Activated naive CD8-positive, alpha-beta T cell (primary cell): Measurements from ENCODE around the gene TRIM17.
"Not testable (repeated sequence)": the region's sequence is repeated elsewhere in the genome, so short reads cannot be mapped to it uniquely, and the experiment has no call there.

Experiments
- H3K27ac Mint-ChIP-seq: one replicate; pipeline ENCODE4 v1.8.0; 2021; ENCODE audit warnings: mixed read lengths
- H3K27me3 Mint-ChIP-seq: one replicate; pipeline ENCODE4 v1.8.0; 2021; ENCODE audit warnings: mixed read lengths
- H3K36me3 Mint-ChIP-seq: one replicate; pipeline ENCODE4 v1.8.0; 2021; ENCODE audit warnings: mixed read lengths
- H3K4me1 Mint-ChIP-seq: one replicate; pipeline ENCODE4 v1.8.0; 2021; ENCODE audit warnings: low read depth, mixed read lengths
- H3K4me3 Mint-ChIP-seq: one replicate; pipeline ENCODE4 v1.8.0; 2021; ENCODE audit warnings: mild to moderate bottlenecking, mixed read lengths
- H3K9me3 Mint-ChIP-seq: one replicate; pipeline ENCODE4 v1.8.0; 2021; ENCODE audit warnings: low read depth, mixed read lengths

TRIM17 gene

DNA sequence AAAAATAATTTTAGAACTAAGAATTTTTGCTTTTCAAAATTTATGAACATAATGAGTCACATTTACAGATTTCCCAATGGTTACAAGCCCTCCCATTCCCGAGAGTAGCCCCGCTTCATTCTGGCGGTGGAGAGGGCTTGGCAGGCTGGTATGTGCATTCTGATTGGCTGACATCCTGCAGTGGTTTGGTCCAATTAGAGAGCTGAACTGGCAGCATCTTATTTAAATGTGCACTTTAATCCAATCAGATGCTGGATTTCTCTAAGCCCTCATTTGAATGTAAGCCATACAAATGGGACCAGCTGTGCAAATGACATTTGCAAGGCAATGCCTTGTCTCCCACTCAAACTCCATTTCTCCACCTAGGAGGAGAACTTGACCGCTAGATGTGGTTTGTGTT, 18.0 kb upstream of the TRIM17 start:
- H3K4me3 Mint-ChIP-seq: no peak overlapping the region
- no peaks in the 10 kb centered on the region for H3K36me3 Mint-ChIP-seq
- peaks cover 28% of the 10 kb centered on the region for H3K27me3 Mint-ChIP-seq
- no peaks in the 10 kb centered on the region for H3K4me1 Mint-ChIP-seq
- no peak overlapping the region for H3K27ac Mint-ChIP-seq
- H3K9me3 Mint-ChIP-seq: no peaks in the 10 kb centered on the region

DNA sequence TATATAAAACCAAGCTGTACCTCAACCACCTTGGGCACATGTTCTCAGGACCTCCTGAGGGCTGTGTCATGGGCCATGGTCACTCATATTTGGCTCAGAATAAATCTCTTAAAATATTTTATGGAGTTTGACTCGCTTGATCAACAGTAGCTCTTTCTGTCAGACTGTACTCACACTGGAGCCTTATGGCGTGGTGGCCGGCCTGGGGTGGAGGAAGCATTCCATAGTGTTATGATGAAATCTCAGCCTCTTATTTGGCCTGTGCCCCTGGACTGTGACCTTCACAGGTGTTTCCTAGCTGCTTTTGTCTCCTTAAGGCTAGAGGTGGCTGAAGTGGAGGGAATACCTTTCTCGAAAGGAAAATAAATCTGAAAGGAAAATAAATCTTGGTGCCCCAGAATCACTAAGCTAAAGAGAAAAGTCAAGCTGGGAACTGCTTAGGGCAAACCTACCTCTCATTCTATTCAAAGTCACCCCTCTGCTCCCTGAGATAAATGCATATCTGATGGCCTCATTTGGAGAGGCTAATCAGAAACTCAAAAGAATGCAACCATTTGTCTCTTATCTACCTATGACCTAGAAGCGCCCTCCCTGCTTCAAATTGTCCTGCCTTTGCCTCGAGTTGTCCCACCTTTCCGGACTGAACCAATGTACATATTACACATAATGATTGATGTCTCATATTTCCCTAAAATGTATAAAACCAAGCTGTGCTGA, 16.8 kb upstream of the TRIM17 start:
- H3K9me3 Mint-ChIP-seq, H3K27ac Mint-ChIP-seq, H3K36me3 Mint-ChIP-seq, H3K4me3 Mint-ChIP-seq, H3K4me1 Mint-ChIP-seq: not testable (repeated sequence)
- peaks cover 25% of the 10 kb centered on the region for H3K27me3 Mint-ChIP-seq

DNA sequence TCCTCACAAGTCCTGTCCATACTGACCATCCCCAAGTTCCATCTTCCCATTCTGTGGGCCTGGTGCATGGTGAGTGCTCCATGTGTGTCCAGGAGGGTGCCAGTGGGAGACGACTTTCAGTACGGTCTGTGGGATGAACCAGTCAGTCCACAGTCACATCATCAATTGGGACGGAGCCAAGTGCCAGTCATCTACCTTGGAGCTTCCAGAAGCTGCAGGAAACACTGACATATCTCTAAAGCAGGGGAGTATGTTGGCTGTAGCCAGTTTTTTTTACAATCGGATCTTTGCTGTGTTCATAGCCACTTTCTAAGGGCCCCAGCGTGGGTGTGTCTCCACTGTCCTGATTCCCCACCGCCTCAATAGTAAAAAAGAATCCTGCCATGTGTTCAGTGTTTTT, 13.6 kb upstream of the TRIM17 start:
- Mint-ChIP-seq H3K9me3 (no peaks in the 10 kb centered on the region), H3K27me3 (peaks cover 22% of the 10 kb centered on the region), H3K4me1 (no peaks in the 10 kb centered on the region), H3K36me3 (no peaks in the 10 kb centered on the region), H3K27ac (no peak overlapping the region), H3K4me3 (no peak overlapping the region)

DNA sequence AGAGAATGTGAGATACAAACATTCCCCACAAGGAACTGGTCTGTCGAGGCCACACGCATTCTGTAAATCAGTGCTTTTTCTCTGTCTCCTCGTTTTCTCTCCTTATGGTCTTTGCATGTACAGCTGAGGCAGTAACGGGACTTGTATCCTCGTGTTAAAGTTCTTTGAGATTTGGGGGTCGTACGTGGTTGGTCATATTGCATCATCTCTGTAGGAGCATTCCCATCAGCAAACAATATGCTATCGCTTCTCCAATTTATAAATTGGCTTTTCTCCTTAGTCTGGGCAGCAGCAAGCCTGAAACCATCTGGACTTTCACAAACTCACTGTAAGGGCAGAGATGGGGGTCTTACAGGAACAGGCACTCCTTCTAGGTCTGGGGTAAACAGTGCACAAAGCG, 13.0 kb upstream of the TRIM17 start:
- Mint-ChIP-seq H3K27me3 (peaks cover 22% of the 10 kb centered on the region), H3K4me3 (no peak overlapping the region), H3K36me3 (no peaks in the 10 kb centered on the region), H3K9me3 (no peaks in the 10 kb centered on the region), H3K27ac (no peak overlapping the region), H3K4me1 (no peaks in the 10 kb centered on the region)

DNA sequence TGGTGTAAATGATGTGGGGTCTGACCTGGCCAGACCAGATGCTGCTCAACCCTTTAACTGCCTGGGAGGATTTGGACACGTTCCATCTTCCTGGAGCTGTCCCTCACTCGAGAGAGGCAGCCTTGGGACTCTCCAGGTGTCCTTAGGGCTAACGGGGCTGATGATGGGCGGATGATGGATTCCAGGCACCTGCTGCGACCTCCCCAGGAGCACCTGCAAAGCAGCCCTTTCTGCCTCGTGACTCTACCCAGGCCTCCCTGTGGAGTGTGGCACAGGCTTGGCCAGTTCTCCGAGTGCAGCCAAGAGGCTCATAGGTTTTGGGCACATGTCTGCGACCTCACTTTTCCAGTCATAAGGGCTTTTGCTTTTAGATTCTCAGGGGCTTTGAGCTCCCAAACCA, 12.3 kb upstream of the TRIM17 start:
- H3K36me3 Mint-ChIP-seq: no peaks in the 10 kb centered on the region
- H3K4me3 Mint-ChIP-seq: no peak overlapping the region
- no peak overlapping the region for H3K27ac Mint-ChIP-seq
- no peaks in the 10 kb centered on the region for H3K9me3 Mint-ChIP-seq
- H3K4me1 Mint-ChIP-seq: no peaks in the 10 kb centered on the region
- peaks cover 22% of the 10 kb centered on the region for H3K27me3 Mint-ChIP-seq

DNA sequence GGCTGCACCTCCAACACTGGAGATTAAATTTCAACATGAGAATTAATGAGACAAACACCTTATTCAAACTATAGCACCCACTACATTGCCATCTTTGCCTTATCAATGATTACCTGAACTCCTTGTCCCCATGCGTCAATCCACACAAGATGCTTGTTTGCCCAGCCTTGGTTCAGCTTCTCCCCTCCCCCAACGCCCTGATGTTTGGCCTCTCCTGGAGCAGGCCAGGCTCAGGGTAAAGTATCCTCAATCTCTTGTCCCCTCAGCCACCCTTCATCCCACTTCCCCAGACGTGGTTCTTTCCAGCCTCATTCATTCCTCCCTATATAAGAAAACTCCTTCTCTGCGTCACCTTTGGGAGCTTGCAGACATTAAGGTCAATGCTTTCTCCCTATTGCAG, 11.8 kb upstream of the TRIM17 start:
- Mint-ChIP-seq H3K36me3 (no peaks in the 10 kb centered on the region), H3K27me3 (peaks cover 19% of the 10 kb centered on the region), H3K4me1 (no peaks in the 10 kb centered on the region), H3K27ac (no peak overlapping the region), H3K9me3 (no peaks in the 10 kb centered on the region), H3K4me3 (no peak overlapping the region)

DNA sequence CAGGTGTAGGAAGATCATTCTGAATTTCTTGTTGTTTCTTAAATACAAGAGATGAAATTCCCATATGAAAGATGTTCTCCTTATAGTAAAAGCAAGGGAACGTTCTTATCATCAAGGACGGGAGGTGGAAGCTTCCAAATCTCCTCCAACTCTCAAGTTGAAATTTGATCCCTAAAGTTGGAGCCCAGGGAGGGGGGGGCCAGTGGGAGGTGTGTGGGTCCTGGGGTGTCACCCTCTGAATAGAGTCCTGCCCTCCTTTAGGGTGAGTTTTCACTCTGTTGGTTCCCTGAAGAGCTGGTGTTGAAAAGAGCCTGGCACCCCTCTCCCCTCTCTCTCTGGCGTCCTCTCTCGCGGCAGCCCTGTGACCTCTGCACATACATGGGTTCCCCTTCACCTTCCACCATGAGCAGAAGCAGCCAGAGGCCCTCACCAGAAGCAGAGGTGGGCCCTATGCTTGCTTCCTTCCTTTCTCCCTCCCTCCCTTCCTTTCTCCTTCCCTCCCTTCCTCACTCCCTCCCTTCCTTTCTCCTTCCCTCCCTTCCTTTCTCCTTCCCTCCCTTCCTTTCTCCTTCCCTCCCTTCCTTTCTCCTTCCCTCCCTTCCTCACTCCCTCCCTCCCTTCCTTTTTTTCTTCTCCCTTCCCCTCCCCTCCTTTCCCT, 10.0 kb upstream of the TRIM17 start:
- peaks cover 12% of the 10 kb centered on the region for H3K27me3 Mint-ChIP-seq
- no peaks in the 10 kb centered on the region for H3K4me1 Mint-ChIP-seq
- no peak overlapping the region for H3K4me3 Mint-ChIP-seq
- H3K9me3 Mint-ChIP-seq: no peaks in the 10 kb centered on the region
- H3K36me3 Mint-ChIP-seq: no peaks in the 10 kb centered on the region
- H3K27ac Mint-ChIP-seq: no peak overlapping the region

DNA sequence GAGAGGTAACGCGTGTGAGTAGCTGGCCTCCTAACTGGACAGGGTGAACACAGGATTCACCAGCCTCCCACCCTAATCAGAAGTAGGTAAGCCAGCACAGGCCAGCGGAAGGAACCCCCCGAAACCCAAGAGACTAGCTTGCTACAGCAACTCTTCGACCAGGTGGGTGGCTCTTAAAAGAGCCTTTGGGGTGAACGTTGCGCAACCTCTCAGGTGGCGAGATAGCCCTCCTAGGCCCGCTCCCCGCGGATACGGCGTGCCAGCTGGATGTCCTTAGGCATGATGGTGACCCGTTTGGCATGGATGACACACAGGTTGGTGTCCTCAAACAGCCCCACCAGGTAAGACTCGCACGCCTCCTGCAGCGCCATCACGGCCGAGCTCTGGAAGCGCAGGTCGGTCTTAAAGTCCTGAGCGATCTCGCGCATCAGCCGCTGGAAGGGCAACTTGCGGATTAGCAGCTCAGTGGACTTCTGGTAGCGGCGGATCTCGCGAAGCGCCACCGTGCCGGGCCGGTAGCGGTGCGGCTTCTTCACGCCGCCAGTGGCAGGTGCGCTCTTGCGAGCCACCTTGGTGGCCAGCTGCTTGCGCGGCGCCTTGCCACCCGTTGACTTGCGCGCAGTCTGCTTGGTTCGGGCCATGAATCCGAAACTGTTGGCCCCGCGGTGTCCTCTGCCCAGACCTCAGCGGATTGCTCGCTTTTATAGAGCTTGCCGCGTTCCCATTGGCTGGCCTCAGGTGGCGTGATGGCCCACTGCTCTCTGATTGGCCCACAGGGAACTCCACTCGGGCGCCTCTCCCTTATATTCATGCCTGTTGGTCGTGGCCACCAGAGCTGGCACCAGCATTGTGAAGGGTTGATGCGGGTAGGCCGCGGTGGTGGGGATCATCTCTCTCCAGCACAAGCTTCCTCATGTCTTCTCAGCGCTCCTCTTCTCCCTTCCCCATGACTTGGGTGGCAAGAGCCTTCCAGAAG, 8.3 kb upstream of the TRIM17 start:
- Mint-ChIP-seq H3K27me3 (peaks cover 8% of the 10 kb centered on the region), H3K9me3 (no peaks in the 10 kb centered on the region), H3K4me1 (no peaks in the 10 kb centered on the region), H3K4me3 (no peak overlapping the region), H3K36me3 (no peaks in the 10 kb centered on the region), H3K27ac (no peak overlapping the region)

DNA sequence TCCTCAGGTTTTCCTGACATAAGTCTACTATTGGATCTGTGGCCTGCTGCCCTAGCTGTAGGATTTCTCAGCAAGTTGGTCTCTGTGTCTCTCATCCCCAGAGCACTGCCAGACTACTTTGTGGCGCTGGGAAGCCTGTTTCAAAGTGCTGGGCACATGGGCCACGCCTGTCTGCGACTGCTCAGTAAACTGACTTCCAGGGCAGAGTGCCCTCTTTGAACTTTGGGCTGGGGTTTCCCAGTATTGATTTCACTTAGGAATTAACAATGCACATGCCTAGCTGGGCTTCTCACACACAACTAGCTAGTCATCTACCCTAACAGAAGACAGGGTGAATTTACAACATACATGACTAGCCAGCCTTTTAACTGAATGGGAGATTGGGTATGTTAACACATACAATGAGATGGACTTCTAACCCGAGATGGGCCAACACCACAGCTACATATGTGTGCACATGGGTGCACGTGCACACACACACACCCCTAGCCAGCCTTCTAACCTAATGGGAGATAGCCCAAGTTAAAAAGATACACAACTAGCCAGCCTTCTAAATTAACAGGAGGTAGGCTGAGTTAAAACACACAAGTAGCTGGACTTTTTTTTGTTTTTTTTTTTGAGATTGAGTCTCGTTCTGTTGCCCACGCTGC, 6.9 kb upstream of the TRIM17 start:
- Mint-ChIP-seq H3K4me3 (no peak overlapping the region), H3K36me3 (no peaks in the 10 kb centered on the region), H3K27ac (no peak overlapping the region), H3K9me3 (no peaks in the 10 kb centered on the region), H3K4me1 (no peaks in the 10 kb centered on the region), H3K27me3 (peaks cover 9% of the 10 kb centered on the region)

DNA sequence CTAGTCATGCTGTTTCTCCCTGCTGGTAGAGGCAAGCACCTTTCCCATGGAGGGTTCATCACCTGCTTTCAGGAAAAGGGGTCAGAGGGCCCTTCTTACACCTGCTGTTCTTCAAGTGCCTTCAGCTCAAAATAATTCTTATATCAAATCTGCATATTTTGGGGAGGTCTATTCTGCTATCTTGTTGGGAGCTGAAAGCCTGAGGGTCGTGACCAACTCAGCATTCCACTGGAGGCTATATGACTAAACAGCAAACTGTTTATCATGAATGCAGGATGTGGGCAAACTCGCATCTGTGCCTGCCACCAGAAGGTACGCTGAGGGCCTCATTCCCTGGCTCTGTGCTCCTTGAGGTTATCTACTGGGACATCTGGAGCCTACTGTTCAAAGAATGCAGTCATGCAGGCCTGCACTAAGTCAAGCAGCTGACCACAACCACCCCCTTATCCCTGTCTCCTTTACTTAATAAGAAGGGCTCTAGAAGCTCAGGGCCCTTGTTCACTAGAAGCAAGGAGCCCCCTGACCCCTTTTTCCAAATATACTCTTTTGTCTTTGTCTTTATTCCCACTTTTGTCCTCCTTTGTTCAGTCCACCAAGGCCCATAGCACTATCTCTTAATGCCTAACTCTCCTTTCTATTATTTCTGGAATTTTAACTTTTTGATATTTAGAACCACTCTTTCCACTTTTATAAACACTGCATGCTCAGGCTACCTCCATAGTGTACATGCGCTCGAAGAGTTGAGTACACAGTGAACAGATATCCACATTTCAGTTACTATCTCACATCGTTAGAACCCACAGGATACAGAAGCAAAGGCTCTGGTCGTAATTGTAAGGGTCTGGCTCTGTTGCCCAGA, 4.5 kb upstream of the TRIM17 start:
- H3K27me3 Mint-ChIP-seq: peaks cover 3% of the 10 kb centered on the region
- H3K9me3 Mint-ChIP-seq: no peaks in the 10 kb centered on the region
- H3K27ac Mint-ChIP-seq: no peak overlapping the region
- H3K4me3 Mint-ChIP-seq: no peak overlapping the region
- no peaks in the 10 kb centered on the region for H3K36me3 Mint-ChIP-seq
- peaks cover 7% of the 10 kb centered on the region for H3K4me1 Mint-ChIP-seq

DNA sequence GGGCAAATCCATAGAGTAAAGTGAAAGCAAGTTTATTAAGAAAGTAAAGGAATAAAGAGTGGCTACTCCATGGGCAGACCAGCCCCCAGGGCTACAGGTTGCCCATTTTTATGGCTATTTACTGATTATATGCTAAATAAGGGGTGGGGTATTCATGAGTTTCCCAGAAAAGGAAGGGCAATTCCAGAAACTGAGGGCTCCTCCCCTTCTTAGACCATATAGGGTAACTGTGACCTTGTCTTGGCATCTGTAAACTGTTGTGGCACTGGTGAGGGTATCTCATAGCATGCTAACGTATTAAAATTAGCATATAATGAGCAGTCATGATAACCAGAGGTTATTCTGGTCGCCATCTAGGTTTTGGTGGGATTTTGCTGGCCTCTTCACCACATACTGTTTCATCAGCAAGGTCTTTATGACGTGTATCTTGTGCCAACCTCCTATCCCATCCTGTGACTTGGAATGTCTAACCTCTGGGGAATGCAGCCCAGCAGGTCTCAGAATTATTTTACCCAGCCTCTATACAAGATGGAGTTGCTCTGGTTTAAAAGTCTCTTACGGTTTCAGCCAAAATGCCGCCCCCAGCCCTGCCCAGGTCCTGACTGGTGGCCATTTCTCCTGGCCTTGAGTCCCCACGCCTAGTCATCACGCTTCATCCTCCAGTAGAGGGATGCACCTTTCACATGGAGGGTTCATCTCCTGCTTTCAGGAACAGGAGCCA, 982 bp upstream of the TRIM17 start:
- peak overlapping the region; percentile 49 for H3K4me3 Mint-ChIP-seq
- H3K27ac Mint-ChIP-seq: no peak overlapping the region
- H3K27me3 Mint-ChIP-seq: peaks cover 3% of the 10 kb centered on the region

DNA sequence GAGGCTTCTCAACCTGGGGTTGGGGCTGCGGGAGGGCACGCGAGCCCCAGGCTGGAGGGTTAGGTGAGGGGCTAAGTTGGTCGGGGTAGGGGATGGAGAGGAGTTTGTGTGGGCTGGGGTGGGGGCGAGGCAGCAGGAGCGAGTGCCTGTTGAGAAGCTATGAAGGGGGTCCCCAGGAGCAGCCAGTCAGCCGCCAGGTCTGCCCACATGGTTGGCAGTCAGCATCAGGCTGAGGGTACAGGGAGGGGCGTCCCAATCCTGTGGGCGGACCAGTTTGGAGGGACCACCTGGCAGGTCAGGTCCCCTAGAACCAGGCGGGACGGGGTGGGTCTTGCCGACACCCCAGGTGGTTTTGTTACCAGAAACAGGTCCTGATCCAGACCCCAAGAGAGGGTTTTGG, 400 bp upstream of the TRIM17 start:
- Mint-ChIP-seq H3K4me1 (peaks cover 16% of the 10 kb centered on the region), H3K27me3 (peaks cover 3% of the 10 kb centered on the region), H3K9me3 (no peaks in the 10 kb centered on the region), H3K4me3 (peak overlapping the region; percentile 49), H3K36me3 (no peaks in the 10 kb centered on the region), H3K27ac (no peak overlapping the region)

More for the DNA sequence above, 982 bp upstream of the TRIM17 start:
- Mint-ChIP-seq H3K36me3 (no peaks in the 10 kb centered on the region), H3K9me3 (no peaks in the 10 kb centered on the region), H3K4me1 (peaks cover 16% of the 10 kb centered on the region)

DNA sequence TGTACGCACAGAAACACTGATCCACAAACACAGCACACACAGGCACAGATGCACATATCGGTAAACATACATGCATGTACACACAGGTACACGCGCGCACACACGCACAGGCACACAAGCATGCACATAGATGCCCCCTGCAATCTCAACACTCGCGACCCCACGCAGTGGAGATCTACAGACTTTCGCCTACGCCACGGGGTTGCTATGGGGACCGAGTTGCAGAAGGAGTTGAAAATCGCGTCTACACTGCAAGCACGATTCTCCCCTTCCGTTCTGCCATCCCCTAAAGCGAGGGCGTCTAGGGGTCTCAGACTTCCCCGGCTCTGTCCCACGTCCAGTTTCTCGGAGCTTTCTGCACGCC, 826 bp downstream of the TRIM17 start:
- Mint-ChIP-seq H3K27ac (no peak overlapping the region), H3K27me3 (peaks cover 3% of the 10 kb centered on the region), H3K9me3 (no peaks in the 10 kb centered on the region)

More for the DNA sequence above, 826 bp downstream of the TRIM17 start:
- H3K4me1 Mint-ChIP-seq: peaks cover 16% of the 10 kb centered on the region
- H3K36me3 Mint-ChIP-seq: no peaks in the 10 kb centered on the region
- H3K4me3 Mint-ChIP-seq: peak overlapping the region; percentile 60
